Stimulated activated naive CD8-positive, alpha-beta T cell treated with anti-CD3 and anti-CD28 coated beads, Interleukin-15, amount 100 ng/mL, for 72 hours (primary cell): Measurements from ENCODE around the gene NYAP1.
A peak's percentile ranks its signal among the peaks of the same experiment; 100 is the strongest.

Experiments
- ATAC-seq: fragments of 150-1000 bp; cut with Tn5 transposase; 2 replicates; pipeline ENCODE4 v1.10.0; 2021; ENCODE audit warnings: mild to moderate bottlenecking, moderate library complexity
- DNase-seq, 2 donors: peaks; one replicate each; pipeline ENCODE4 v3.0.0; 2021 to 2022
- H3K27ac Mint-ChIP-seq, 2 donors: one replicate each; pipeline ENCODE4 v1.8.0; 2022; ENCODE audit warnings: mild to moderate bottlenecking in 2 of 2, mixed read lengths in 2 of 2, moderate library complexity in 2 of 2
- H3K27me3 Mint-ChIP-seq: one replicate; pipeline ENCODE4 v1.8.0; 2022; ENCODE audit warnings: mixed read lengths
- H3K4me1 Mint-ChIP-seq: one replicate; pipeline ENCODE4 v1.8.0; 2022; ENCODE audit warnings: mild to moderate bottlenecking, mixed read lengths
- H3K4me3 Mint-ChIP-seq, 2 donors: one replicate each; pipeline ENCODE4 v1.8.0; 2022; ENCODE audit warnings: mild to moderate bottlenecking in 2 of 2, mixed read lengths in 2 of 2, moderate library complexity in 1 of 2
- H3K9me3 Mint-ChIP-seq, 2 donors: one replicate each; pipeline ENCODE4 v1.8.0; 2022; ENCODE audit warnings: mixed read lengths in 2 of 2

The NYAP1 gene

DNA sequence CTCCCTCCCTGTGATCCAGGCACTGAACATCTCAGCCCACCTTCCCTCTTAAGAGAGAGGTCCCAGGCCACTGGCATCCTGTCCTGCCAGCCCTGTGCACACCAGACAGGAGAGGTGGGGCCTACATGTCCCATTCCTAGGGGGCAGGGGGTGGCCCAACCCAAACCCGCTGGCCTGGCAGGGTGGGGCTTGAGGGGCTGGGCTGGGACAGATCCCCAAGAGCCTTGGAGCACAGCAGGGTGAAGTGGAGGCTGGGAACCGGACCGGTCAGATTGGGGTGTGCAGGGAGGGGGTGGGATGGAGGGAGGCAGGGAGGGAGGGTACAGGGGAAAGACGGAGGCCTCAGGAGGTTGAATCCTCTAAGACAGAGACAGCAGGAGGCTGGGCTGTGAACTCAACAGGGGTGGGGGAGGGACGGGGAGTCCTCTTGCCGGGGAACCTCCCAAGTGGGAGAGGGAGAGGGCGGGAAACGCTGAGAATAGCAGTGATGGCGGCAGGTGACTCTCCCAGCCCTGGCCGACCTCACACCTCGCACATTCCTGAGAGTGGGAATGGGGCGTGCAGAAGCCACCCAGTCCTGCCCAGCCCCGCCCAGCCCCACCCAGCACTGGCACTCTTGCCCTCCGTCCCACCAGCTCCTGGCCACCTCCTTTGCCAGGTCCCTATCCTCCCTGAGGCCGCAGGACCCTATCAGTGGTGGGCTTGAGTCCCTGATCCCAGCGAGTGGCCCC, 11.4 kb upstream of the NYAP1 start:
- peak overlapping the region in 1 of 2 donors; percentile 53 for H3K4me3 Mint-ChIP-seq
- DNase-seq (no peak), ATAC-seq (no peak)
- no peaks in the 10 kb centered on the region for H3K27me3 Mint-ChIP-seq
- no peaks in the 10 kb centered on the region for H3K9me3 Mint-ChIP-seq
- peaks cover 82% of the 10 kb centered on the region for H3K4me1 Mint-ChIP-seq
- no peak overlapping the region for H3K27ac Mint-ChIP-seq

DNA sequence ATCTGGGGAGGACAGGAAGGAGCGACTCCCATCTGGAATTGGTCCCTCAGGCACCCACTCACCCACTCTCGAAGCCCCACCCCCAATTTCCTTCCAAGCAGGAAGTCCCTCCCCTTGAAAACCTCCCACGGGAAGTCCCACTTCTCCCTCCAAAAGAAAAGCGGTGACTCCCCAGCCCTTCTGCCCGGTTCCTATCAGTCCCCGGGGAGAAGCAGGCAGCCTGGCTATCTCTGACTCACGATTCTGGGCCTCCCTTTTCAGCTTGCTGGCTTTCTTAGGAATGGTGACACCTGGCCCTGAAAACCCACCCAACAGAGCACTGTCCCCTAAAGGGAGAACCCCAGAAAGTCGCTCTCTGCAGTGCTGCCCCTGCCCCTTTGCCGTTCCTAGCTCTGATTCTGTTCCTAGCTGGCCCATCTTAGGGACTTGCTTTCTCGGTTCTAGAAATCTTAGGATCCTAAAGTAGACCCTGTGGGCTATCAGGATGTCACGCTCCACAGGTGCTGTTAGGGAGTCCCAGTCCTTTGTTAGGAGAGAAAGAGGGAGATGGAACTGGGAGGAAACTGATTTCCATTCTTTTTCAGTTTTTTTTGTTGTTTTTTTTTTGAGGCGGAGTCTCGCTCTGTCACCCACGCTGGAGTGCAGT, 10.8 kb upstream of the NYAP1 start:
- DNase-seq (no peak), ATAC-seq (no peak)
- peaks cover 79% of the 10 kb centered on the region for H3K4me1 Mint-ChIP-seq
- H3K27ac Mint-ChIP-seq, result peak overlapping the region in 1 of 2 donors; percentile 58
- H3K4me3 Mint-ChIP-seq, result peak overlapping the region; percentile 53 to 69
- no peaks in the 10 kb centered on the region for H3K27me3 Mint-ChIP-seq
- no peaks in the 10 kb centered on the region for H3K9me3 Mint-ChIP-seq

DNA sequence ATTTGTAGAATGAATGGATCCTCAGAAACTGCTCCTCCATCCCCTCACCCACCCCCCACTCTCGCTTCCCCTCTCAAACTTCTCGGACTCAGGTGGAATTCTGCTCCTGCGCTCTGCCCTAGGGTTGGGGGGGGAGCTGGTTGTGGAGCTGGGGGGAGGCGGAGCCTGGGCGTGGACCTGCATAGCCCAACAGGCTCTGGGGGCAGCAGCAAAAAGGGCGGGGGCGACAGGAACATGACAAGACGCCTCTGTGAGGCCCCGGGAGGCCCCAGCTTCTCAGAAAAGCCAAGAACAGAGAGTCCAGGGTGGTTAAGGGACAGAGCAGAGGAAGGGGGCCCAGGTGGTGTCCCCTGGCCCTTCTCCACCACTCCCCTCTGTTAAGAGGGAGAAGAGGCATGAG, 8.2 kb upstream of the NYAP1 start:
- Mint-ChIP-seq H3K27ac (peak overlapping the region; percentile 96 to 97), H3K4me1 (peaks cover 68% of the 10 kb centered on the region), H3K9me3 (no peaks in the 10 kb centered on the region), H3K27me3 (no peaks in the 10 kb centered on the region), H3K4me3 (peak overlapping the region; percentile 91 to 97)
- no peak for DNase-seq
- no peak for ATAC-seq

DNA sequence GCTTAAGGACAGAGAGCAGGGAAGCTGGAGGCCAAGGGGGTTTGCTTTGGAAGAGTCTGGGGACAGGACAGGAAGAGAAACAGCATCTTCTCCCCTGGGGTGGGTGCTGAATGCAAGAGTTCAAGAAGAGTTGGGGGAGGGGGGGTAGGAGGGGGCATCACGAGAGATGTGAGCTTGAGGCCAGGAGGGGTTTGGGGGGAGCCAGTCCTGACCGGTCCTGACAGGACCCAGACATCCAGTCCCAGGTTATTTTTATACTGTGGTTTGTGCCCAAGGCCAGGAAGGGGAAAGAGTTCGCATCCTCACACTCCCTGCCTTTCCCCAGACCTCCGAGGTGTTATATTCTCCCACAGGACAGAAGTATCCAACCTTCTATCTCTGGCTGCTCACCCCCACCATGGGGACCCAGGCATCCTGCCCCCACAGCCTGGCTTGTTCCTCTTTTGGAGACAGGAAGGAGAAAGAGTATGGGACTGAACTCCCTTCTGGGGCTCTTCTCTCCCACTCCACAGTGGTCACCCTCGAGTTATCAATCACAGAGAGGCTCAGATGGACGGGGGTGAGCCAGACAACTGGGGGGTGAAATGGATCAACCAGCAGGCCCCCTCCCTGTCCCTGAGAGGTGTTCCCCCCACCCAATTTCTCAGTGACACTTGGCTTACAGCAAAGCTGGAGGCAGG, 7.5 kb upstream of the NYAP1 start:
- DNase-seq, result no peak
- H3K27me3 Mint-ChIP-seq, result no peaks in the 10 kb centered on the region
- H3K9me3 Mint-ChIP-seq, result no peaks in the 10 kb centered on the region
- no peak for ATAC-seq
- H3K27ac Mint-ChIP-seq, result peak overlapping the region; percentile 96 to 97
- peak overlapping the region; percentile 91 to 97 for H3K4me3 Mint-ChIP-seq
- peaks cover 63% of the 10 kb centered on the region for H3K4me1 Mint-ChIP-seq

DNA sequence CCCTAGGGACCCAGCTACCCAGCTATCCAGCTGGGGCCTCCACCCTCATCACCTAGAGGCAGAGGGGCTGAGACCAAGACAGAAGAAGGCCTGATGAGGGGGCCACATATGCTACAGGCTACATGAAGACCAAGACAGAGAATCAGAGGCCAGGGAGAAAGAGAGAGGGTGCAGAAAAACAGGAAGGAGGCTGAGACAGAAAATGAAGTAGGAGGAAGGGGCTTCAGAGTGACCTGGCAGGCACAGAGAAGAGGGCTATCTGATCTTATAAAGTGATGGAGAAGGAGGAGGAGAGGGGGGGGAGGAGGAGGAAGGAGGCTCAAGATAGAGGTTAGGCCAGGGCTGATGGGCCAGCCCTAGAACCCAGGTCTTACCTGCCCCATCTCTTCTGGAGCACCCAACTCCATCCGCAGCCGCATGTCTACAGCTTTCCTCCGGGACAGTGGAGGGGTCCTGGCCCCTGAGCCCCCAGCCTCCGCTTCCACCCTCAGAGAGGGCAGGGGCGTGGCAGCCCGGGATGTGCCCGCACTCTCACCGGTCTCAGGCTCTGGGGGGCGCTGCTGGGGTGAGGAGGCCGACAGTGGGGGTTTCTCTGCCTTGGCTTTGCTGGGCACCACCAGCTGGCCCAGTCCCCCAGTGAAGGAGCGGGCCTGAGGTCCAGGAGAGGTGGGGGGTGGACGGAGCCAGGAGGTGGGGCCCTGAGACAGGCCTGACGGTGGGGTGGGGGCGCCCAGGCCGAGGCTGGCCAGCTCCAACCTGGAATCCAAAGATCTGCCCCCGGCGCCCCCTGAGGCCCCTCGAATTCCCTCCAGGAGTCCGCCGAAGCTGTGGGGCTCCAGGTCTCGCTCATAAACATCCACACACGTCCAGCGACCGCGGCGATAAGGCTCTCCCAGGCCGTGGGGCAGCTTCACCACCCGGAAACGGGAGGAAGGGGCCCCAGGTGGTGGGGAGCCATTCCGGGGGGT, 6.5 kb upstream of the NYAP1 start:
- peaks cover 57% of the 10 kb centered on the region for H3K4me1 Mint-ChIP-seq
- DNase-seq (peak; percentile 59 to 69), ATAC-seq (peak; percentile 17)
- no peaks in the 10 kb centered on the region for H3K9me3 Mint-ChIP-seq
- H3K27ac Mint-ChIP-seq, result peak overlapping the region; percentile 86 to 93
- H3K4me3 Mint-ChIP-seq, result peak overlapping the region; percentile 91 to 97
- H3K27me3 Mint-ChIP-seq, result no peaks in the 10 kb centered on the region

DNA sequence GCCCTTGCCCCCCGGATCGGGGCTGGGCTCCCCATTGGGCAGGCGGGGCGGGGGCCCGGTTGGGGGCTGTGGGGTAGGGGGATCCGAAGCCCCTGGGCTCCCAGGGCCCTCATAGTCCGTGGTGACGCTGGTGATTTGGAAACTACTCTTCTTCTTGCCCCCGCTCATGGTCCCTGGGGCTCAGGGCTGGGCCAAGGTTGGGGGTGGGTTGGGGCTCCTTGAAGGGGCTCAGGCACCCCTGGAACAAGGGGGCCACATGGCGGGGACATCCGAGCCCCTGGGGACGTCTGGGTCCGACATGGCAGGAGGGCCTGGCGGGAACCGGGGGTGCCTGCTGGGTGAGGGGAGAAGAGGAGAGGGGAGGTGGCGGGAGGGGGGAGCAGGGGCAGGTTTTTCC, 5.9 kb upstream of the NYAP1 start:
- peak overlapping the region; percentile 91 to 97 for H3K4me3 Mint-ChIP-seq
- DNase-seq, result peak in 1 of 2 donors; percentile 38
- H3K9me3 Mint-ChIP-seq, result no peaks in the 10 kb centered on the region
- peak overlapping the region in 1 of 2 donors; percentile 91 for H3K27ac Mint-ChIP-seq
- ATAC-seq, result no peak
- peaks cover 57% of the 10 kb centered on the region for H3K4me1 Mint-ChIP-seq
- H3K27me3 Mint-ChIP-seq, result no peaks in the 10 kb centered on the region

DNA sequence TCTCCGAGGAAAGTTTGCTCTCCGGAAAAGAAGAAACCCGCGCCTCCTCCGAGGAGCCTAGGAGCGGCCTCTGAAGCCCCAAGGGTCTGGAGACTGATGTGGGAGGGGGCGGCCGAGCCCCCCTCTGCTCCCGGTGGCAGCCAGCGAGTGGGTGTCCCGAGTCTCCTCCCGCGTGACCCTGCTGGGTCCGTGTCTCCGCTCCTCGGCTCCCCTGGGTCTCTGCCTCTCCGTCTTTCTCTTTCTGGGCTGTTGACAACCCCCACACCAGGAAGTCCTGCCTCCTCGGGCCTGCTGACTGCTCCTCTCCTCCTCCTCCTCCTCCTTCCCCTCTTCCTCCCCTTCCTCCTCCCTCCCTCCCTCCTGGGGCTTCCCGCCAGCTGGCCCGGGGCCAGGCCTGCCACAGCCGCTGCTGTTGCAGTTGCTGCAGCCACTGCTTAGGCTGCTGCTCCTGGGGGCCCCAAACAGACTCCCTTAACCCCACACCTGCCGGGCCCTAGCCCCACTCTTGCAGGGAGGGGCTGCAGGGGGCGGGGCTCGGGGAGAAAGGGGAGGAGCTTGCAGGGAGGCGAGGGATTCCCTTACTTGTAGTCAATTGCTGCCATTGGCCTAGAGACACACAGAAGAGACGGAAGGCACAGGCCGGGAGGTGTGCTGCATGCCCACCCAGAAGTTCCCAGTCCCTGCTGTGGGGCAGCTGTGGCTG, 4.6 kb upstream of the NYAP1 start, which contains the start of gene TSC22D4:
Gene TSC22D4, minus strand, starts transcription at position 257 of the 703 bp plus-strand sequence. CDS start 1,176 bp downstream, outside the sequence.
- peak; percentile 81 for ATAC-seq
- Mint-ChIP-seq H3K9me3 (no peaks in the 10 kb centered on the region), H3K4me1 (peaks cover 46% of the 10 kb centered on the region)

DNA sequence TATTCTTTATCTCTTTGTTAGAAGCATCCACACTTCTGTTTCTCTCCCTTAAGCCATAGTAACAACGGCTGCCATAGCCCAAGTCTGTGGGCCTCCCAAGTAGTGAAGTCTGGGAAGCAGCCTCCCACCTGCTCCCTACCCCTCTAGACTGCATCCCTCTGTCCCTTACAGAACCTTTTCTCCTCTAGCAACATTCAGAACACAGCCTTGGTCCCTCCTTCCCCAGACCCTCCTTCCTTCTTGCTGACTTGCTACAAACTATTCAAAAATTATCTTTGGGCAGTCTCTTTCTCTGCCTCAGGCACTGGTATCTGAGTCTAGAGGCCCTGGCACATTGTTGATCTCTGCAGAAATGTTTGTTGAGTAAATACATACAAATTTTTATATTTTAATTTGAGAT, 2.3 kb upstream of the NYAP1 start:
- Mint-ChIP-seq H3K9me3 (no peaks in the 10 kb centered on the region), H3K27ac (no peak overlapping the region), H3K4me1 (peaks cover 22% of the 10 kb centered on the region), H3K27me3 (no peaks in the 10 kb centered on the region), H3K4me3 (no peak overlapping the region)
- DNase-seq (no peak), ATAC-seq (no peak)

More for the DNA sequence above, 4.6 kb upstream of the NYAP1 start, which contains the start of gene TSC22D4:
- H3K27me3 Mint-ChIP-seq, result no peaks in the 10 kb centered on the region
- peak within 1 kb of the TSS; percentile 94 to 97 for H3K27ac Mint-ChIP-seq
- peak; percentile 95 to 97 for DNase-seq
- peak within 1 kb of the TSS; percentile 91 to 97 for H3K4me3 Mint-ChIP-seq

DNA sequence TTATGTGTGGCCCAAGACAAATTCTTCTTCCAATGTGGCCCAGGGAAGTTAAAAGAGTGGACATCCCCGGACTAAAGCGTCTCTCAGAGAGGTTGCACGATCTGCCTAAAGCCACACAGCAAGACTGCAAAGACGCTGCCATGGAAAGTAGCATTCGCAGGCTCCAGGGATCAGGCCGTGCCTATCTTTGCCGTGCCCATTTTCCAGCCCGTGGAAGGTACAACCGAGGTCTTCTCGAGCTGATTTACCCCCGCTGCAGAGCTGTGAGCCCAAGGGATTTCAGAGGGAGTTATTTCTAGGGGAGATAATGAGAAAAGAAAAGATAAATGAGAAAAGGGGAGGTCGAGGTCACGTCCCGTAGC, 1.0 kb upstream of the NYAP1 start:
- H3K9me3 Mint-ChIP-seq, result no peaks in the 10 kb centered on the region
- no peaks in the 10 kb centered on the region for H3K27me3 Mint-ChIP-seq
- H3K4me3 Mint-ChIP-seq, result peak overlapping the region; percentile 88 to 95
- no peak for ATAC-seq
- peaks cover 15% of the 10 kb centered on the region for H3K4me1 Mint-ChIP-seq
- peak overlapping the region; percentile 72 to 88 for H3K27ac Mint-ChIP-seq
- no peak for DNase-seq

DNA sequence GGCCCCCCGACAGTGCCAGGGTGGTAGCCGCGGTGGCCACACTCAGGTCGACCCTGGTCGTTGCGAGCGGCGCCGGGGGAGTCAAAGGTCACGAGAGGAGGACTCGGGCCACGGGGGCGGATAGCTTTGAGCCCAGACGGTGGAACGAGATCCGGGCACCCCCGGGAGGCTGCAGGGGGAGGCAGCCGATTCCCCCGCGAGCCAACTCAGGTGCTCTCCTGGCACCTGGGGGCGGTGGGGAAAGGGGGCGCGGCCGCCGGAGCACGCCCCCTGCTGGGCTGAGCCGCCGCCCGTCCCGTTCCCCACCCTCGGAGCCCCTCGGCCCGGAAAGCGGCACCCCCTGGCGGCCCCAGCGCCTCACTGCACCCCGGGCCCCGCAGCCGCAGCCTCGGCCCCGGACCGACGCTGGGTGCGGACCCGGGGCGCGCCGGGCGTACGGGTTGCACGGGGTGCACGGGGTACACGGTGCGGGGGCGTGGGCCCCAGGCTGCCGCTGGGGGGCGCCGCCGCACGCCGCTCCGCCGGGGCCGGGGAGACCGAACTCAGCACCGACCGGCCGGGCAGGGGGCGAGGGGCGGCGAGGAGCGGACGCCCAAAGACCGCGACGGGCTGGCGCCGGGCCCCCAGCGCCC, 521 bp upstream of the NYAP1 start:
- H3K9me3 Mint-ChIP-seq, result no peaks in the 10 kb centered on the region
- peaks cover 15% of the 10 kb centered on the region for H3K4me1 Mint-ChIP-seq
- peak; percentile 84 to 93 for DNase-seq
- peak overlapping the region; percentile 88 to 95 for H3K4me3 Mint-ChIP-seq
- H3K27me3 Mint-ChIP-seq, result no peaks in the 10 kb centered on the region
- peak overlapping the region in 1 of 2 donors; percentile 72 for H3K27ac Mint-ChIP-seq
- peak; percentile 71 for ATAC-seq

DNA sequence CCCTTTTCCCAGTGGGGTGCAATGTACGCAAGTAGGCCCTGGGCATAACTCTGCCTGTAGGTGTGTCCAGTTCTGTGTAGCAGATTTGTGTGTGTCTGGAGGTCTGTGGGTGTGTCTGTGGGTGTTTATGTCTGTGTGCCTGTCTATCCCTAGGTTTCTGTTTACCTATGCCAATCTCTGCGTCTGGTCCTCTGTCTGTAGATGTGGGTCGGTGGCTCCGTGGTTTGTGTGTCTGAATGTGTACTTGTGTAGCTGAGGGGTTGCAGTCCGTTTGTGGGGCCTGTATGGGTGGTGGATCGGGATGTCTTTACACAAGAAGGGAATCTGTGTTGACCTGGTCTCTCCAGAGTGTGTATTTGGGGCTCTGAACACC, 932 bp downstream of the NYAP1 start:
- no peak for DNase-seq
- H3K9me3 Mint-ChIP-seq, result no peaks in the 10 kb centered on the region
- no peak for ATAC-seq
- no peak overlapping the region for H3K27ac Mint-ChIP-seq
- no peaks in the 10 kb centered on the region for H3K27me3 Mint-ChIP-seq
- H3K4me3 Mint-ChIP-seq, result peak overlapping the region in 1 of 2 donors; percentile 2
- peaks cover 17% of the 10 kb centered on the region for H3K4me1 Mint-ChIP-seq

DNA sequence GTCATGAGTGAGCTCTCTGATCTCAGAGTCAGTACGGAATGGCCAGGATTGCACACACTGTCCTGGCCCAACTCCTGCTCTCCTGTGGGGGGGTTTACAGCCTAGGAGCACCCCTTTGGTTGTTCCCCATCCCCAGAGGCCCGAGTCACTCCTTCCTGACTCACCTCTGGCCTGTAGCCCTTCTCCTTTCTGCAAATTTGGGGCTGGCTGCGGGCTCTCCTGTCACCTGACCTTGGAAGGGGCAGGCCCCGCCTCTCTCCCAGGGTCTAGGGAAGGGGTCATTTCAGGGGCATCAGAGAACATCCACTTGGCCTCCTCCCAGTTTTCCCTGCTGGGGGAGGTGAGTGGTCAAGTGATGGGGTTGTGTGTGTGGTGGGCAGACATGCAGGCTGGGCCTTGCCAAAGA, 1.7 kb downstream of the NYAP1 start:
- Mint-ChIP-seq H3K4me1 (peaks cover 15% of the 10 kb centered on the region), H3K4me3 (no peak overlapping the region), H3K27me3 (no peaks in the 10 kb centered on the region), H3K27ac (no peak overlapping the region), H3K9me3 (no peaks in the 10 kb centered on the region)
- DNase-seq (no peak), ATAC-seq (no peak)

DNA sequence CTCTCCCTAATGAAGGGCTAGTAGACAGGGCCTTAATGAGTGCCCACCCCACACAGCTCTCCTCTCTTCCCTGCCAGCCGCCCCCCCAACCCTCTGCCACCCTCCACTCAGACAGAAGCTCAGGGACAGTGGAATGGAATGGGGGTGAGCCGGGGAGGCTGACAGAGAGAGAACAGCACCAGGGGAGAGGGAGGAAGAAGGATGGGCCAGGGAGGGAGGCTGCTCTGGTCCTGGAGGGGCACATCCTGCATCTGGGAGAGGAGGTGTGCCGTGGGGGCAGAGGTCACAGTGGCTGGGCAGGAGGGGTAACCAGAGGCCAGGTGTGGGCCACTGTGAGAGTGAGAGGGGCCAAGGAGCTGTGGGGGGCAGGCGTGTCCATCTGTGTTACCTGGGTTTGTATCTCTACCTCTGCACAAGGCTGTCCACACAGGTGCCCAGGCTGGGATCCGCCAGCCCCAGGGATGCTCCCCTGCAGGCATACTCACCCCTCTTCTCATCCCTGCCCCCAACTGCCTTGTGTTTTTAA, 2.4 kb downstream of the NYAP1 start:
- no peak for ATAC-seq
- H3K4me1 Mint-ChIP-seq, result peaks cover 15% of the 10 kb centered on the region
- H3K27ac Mint-ChIP-seq, result no peak overlapping the region
- H3K4me3 Mint-ChIP-seq, result no peak overlapping the region
- DNase-seq, result no peak
- H3K27me3 Mint-ChIP-seq, result no peaks in the 10 kb centered on the region
- H3K9me3 Mint-ChIP-seq, result no peaks in the 10 kb centered on the region
